Urothelium cell line (cell line): ENCODE results near the gene MICAL3.

Source experiments
- DNase-seq: peaks from one replicate; pipeline ENCODE4 v3.0.0; 2011; ENCODE audit warnings: low spot score, mixed read lengths
- FAIRE-seq: peaks from 2 replicates; lab custom pipeline; 2011; peaks lifted over from hg19 to GRCh38; lab: Jason Lieb, UNC

Gene MICAL3

GRCh38 chr22:17807086-17807485 is 217.3 kb downstream of the MICAL3 start:
- FAIRE-seq, result no peak
- no peak for DNase-seq

- FAIRE-seq (no peak), DNase-seq (no peak)
Observed at GRCh38 chr22:17806437-17806836, 217.9 kb downstream of the MICAL3 start.

GRCh38 chr22:17804331-17805080 is 219.9 kb downstream of the MICAL3 start:
- DNase-seq, result no peak
- no peak for FAIRE-seq

GRCh38 chr22:17803609-17804270 is 220.6 kb downstream of the MICAL3 start:
- FAIRE-seq (no peak), DNase-seq (no peak)

- DNase-seq (no peak), FAIRE-seq (no peak)
Observed at GRCh38 chr22:17802822-17803221, 221.5 kb downstream of the MICAL3 start.

GRCh38 chr22:17802411-17802810 is 221.9 kb downstream of the MICAL3 start:
- DNase-seq, result no peak
- FAIRE-seq, result no peak

GRCh38 chr22:17797721-17798559 is 226.4 kb downstream of the MICAL3 start:
- DNase-seq, result no peak
- FAIRE-seq, result no peak

GRCh38 chr22:17796695-17797094 is 227.7 kb downstream of the MICAL3 start:
- FAIRE-seq (no peak), DNase-seq (no peak)

- DNase-seq (no peak), FAIRE-seq (no peak)
Observed at GRCh38 chr22:17795661-17796548, 228.5 kb downstream of the MICAL3 start.

- no peak for DNase-seq
- no peak for FAIRE-seq
Observed at GRCh38 chr22:17794726-17795542, 229.4 kb downstream of the MICAL3 start.

- FAIRE-seq, result no peak
Observed at GRCh38 chr22:17792854-17793434, 231.4 kb downstream of the MICAL3 start.

GRCh38 chr22:17792299-17792698 is 232.1 kb downstream of the MICAL3 start:
- DNase-seq, result no peak
- no peak for FAIRE-seq

More at GRCh38 chr22:17792854-17793434, 231.4 kb downstream of the MICAL3 start:
- DNase-seq, result no peak

- no peak for DNase-seq
Observed at GRCh38 chr22:17791196-17791595, 233.2 kb downstream of the MICAL3 start.

GRCh38 chr22:17789379-17790200 is 234.8 kb downstream of the MICAL3 start:
- FAIRE-seq (no peak), DNase-seq (no peak)

More at GRCh38 chr22:17791196-17791595, 233.2 kb downstream of the MICAL3 start:
- FAIRE-seq, result no peak

- no peak for DNase-seq
- no peak for FAIRE-seq
Observed at GRCh38 chr22:17788528-17789378, 235.6 kb downstream of the MICAL3 start.

GRCh38 chr22:17787716-17788330 is 236.5 kb downstream of the MICAL3 start:
- DNase-seq (no peak), FAIRE-seq (no peak)

GRCh38 chr22:17787241-17787640 is 237.1 kb downstream of the MICAL3 start:
- FAIRE-seq (no peak), DNase-seq (no peak)
